Umbilical cord (tissue), 2 donors: ENCODE data around the gene ARFIP2. TPM values are rescaled to one million over a fixed set of nuclear protein-coding genes. Genes with fewer than 3 reads are reported as not detected.

ENCODE experiments used
- DNase-seq: peaks from one replicate; pipeline ENCODE4 v3.0.0-alpha.2; 2015; ENCODE audit warnings: low spot score
- total RNA-seq: library from RNA; depleted of rRNA; stranded (reverse); fragments of >200 nt; gene quantifications from one replicate; pipeline ENCODE4 v1.2.3, GENCODE V29; 2014; ENCODE audit warnings: low replicate concordance; ENCODE audit not compliant: insufficient read depth

The ARFIP2 gene
- total RNA-seq, 1 donor from 2014 or later: 33.2 TPM

DNA sequence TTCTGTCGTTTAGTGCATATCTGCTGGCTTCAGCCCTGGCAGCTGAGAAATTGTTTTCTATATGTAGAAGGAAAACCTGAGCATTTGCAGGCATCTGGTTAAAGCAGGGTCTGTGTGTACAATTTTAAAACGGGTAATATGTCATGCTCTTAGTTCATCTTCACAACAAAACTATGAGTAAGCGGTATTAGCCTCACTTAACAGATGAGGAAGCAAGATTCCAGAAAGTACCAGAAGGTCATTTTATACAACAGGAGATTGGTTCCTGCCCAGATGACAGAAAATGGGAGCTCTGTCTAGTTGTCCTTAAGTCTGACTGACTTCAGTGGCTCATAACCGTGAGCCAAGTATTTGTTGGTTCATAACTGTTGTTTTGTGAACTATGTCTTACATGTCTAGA, 1.3 kb upstream of the ARFIP2 start:
- DNase-seq: no peak

DNA sequence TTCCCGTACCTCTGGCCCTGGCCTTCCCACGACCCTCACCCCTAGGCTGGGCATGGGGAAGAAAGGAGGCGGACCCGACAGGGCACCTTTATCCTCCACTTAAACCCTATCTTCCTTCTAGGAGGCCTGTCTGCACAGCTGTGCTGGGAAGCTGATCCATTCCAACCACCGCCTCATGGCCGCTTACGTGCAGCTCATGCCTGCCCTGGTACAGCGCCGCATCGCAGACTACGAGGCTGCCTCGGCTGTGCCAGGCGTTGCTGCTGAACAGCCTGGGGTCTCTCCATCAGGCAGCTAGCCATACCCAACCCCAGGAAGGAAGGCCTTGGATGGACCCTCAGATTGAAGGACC, 769 bp upstream of the ARFIP2 start:
- DNase-seq: no peak

DNA sequence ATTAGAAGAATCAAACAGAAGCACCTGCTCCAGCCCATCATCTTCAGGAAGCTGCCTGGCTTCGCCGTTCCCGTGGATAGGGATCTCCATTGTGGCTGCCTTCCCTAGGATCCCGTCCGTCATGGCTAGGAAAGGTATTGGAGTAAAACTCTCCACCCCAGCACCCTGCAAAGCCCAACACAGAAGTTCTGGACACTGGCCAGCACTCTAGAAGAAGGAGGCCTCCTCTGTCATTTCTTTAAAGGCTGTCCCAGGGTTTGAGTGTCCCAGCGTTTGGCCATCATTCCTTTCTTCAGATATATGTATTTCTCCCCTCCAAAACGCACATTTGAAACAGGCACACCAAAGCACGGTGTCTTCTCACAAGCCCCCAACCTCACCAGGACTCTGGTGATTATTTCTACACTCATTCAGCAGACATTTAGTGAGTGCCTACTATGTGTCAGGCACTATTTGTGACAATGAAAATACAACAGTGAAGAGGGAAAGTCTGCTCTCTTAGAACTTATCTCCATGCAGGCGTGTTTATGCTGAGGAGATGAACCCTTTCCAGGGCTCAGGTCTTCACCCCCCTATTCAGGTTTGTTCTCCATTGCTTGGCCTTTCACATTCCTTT, 724 bp downstream of the ARFIP2 start:
- no peak for DNase-seq

DNA sequence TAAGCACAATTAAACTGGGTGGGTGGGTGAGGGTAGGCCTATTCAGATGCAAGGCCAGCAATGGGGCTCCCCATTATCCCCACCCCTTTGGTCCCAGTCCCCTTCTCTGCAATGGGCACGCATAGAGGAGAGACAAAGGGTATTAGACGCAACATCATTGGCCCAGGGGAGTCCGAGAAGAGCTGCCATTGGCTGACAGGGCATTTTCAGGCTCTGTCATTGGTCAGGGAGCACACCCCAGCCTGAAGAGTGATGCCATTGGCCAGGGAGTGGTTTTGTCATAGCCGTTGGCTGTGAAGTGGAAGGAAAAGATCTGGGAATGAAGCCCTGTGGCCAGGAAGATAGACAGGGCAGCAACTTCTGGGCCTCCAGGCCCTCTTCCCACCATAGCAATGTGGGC, 4.6 kb downstream of the ARFIP2 start:
- DNase-seq: no peak

DNA sequence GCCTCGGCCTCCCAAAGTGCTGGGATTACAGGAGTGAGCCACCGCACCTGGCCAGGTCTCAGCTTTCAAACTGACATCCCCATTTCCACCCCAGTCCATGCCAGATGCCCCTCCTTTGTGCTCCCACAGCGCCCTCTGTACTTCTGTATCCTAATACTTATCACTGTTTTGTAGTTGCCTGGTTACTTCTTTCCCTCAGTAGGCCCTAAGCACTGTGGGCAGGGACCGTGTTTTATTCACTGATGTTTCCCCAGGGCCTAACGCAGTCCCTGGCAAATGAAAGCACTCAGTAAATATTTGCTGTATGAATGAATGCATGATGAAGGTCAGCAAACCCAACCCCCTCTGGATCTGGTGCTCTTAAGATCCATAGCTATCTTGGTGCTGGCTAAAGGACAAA, 5.2 kb downstream of the ARFIP2 start:
- no peak for DNase-seq

DNA sequence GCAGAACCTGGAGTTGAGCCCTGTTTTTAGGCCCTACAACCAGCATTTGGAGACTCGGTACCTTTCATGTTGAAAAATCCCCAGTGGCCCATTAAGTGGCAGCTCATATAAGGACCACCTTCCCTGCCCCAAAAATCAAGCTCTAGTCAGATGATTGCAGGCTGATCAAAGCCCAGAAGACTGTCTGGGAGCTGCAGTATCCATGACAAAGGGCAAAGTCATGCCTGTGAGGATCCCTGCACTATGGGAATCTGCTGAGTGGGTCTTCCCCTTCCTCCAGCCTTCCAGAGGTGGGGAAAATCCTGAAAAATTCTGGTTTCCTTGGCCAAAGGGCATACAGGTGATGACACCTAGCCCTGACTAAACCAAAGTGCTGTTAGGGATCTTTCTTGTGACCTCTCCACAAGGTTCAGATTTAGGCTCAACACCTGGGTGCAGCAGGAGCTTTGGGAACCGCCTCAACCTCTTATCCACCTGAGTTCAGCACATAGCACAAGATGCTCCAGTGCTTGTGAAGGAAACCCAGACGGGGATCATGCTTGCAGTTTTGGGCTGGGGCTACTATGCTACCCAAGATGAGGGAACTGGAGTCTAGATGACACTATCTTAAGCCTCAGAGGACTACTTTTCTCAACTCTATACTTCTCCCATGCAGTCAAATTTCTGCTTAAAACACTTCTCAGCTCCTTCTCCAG, 6.2 kb downstream of the ARFIP2 start:
- DNase-seq: peak; percentile 12

DNA sequence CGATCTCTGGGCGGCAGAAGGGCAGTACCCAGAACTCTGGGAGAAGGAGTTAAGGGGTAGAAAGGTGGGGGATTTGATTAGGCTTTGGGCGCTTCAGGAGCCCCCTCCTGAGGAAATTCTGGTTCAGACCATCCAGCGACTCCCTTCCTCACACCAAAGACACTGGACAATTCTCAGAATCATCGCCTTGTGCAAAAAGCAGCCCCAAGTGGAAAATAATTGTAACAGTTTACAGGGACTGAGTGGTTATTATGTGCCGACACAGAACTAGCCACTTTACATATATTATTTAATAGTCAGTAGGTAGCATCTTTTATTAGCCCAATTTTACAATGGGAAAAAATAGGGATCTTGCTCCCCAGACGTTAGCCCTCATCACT, 6.7 kb downstream of the ARFIP2 start:
- no peak for DNase-seq

DNA sequence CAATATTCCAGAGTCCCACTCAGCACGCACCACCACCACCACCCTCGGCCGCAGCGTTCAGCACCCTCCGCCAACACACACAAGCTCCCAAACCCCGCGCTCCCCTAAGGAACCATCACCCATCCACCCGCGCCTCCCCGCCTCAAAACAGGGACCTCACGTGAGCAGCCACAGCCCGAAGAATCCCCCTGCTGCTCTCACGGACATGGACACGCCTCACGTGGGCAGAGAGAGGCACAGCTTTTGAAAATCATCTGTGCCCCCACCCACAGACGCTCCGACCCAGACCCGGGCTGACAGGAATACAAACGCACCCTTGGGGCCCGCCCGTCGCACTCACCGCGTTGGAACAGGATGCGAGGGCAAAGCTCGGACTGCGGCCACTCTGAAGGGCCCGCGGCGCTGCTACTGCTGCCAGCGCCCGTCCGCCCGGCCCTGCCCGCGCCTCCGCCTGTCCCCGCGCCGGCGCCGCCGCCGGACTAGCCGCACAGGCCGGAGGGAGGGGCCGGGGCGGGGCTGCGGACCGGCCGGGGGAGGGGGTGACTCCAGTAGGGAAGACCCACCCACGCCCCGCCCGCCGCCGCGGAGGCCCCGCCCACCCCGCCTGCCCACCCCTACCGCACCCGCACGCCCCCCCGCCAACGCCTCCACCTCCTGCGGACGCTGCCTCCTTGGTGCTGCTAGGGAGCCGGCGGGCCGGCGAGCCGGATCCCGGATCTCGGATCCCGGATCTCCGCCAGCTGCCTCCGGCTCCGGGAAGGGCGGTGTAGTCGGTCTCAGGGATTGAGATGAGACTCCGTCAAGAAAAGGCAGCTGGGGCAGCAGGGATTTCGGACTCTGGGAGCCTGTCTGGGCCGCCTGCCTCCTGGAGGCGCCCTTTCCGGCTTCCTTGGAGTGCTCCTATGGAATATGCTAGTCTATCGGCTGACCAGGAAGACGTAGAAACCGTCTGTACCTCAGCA, 7.4 kb downstream of the ARFIP2 start, which contains the start of gene TRIM3:
TRIM3 (minus strand) TSS at position 491 of the 962 bp plus-strand sequence. CDS start 8,246 bp downstream, outside the sequence.
- peak; percentile 94 for DNase-seq

DNA sequence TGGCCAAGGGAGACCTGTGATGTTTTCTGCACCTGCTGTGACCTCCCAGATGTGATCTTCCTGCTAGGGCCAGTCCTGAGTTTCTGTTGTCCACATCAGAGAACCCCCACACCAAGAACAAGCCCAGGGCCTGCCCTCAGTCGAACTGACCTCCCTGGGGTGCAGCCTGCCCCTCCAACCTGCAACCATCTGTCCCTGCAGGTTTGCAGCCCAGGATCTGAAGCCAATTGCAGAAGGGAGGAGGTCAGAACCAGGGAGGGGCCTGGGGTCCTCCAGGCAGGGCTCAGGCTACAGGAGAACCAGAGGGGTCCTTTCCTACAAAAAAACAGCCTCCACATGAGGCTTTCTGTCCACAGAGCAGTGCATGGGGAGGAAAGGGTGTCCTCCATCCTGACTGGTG, 8.2 kb downstream of the ARFIP2 start:
- no peak for DNase-seq

DNA sequence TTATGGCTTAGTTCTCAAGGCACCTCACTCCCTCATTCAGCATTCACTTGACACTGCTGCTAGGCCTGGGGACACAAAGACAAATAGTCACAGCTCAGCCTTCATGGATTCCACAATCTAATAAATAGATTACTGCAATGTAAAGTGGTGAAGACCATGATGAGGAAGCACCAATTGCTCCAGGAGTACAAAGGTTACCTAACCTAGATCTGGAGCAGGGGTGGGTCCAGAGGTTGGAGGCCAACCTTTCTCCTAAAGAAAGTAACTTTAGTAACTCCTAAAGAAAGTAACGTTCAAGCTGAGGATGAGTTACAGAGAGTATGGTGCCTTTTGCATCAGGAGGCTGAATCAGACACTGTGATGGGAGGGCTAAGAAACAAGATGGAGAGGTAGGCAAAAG, 11.5 kb downstream of the ARFIP2 start:
- no peak for DNase-seq

DNA sequence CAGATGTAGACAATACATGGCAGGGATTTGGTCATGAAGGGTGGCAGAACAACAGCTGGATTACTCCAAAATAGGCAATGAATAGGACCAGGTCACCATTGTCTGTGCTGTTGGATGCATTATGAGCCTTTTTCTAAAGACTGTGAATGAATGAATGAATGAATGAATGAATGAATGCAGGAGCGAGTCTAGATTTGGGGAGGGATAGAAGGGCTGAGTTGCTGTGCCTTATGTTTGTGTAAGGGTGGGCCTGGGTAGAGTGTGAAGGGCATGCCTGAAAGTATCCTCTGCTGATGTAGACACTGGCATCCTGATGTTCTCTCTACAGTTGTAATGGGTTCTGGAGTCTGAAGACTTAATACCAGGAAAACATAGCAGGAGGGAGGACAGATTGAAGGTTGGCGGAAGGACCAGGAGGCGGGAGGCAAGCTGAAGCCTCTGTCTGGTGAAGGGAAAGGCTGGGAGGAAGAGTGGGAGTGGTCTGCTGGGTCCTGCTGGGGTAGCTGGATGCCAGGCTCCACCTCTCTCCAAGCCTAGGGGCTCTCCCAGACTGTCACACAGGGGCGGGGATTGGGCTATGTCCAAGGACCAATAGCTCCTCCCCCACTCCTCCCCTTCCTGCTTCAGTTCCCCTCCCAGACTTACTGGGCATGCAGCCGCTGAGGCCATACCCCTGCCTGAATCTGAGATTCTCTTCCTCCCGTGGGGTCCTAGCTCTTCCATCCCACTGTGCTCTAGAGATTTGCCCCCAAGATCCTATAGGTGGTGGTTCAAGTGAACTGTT, 12.2 kb downstream of the ARFIP2 start:
- peak; percentile 96 for DNase-seq

DNA sequence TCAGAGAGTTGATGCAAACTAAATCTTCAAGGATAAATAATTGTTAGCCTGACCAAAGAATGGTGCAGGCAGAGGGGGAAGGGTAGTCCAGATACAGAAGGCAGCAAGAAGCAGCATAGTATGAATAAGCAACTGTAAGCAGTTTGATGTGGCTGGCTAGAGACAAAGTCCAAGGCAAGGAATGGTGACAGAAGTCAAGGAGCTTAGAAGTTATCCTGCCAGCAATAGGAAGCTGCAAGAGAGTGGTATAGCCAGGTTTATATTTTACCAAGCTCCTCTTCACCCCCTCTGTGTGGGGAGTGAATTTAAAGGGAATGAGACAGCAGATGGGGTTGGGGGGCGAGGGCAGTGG, 22.1 kb downstream of the ARFIP2 start:
- DNase-seq: no peak

DNA sequence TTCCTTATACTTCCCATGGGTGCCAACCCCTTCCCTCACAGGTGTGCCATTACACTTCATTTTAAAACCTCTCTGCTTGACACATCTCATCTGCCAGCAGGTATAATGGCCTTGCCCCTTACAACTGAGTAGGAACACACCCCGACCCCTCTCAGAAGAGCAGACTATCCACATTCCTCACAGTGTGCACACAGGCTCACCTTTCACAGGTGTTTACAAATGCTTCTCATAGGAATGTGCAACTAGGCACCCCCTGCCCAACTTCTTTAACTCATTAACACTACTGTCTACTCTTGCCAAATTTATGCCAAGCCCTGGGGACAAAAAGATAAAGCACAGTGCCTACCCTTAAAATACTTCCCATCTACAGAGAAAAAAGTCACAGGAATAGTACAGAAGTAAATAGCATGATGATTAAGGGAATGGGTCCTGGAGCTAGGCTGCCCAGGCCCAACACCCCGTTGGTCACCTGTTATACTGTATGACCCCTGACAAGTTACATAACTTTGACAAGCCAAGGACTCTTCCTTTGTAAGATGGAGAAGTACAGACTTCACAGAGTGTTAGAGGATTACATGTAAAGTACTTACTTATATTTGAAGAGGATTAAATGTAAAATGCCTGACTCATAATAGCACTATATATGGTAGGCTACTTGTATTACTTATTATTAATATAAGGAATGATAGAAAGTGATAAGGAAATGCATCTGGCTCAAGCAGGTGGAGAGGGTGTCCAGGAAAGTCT, 22.6 kb downstream of the ARFIP2 start:
- DNase-seq: no peak

DNA sequence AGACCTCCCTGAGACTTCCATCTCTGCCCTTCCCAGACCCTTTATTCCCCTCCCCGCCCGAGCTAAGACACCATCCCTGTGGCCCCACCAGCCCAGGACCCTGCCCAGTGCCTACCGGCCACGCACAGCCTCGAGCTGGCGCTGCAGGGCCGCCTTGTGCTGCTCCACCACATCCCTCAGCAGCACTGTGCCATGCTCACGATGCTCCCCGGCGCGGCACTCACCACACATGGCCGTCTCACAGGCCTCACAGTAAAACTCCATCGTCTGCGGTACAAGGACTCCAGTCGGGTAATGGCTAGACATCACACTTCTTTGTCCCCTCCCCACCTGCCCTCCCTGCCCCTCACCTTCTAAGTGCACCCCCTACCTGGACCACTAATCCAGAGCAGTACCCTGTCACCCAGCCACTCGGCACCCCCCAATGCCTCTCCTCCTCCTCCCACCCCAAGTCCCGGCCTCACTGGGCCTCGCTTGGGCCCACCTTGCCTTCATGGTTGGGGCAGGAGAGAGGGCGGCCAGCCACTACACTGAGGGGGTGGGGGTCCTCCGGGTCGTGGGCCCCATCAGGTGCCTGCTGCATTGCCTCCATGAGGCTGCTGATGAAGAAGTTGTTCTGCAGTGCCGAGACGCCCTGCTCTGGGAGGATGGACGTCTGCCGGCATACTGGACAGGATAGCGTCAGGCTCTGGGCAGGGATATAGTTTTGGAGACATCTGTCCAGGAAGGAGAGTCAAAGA, 23.4 kb downstream of the ARFIP2 start:
- no peak for DNase-seq

DNA sequence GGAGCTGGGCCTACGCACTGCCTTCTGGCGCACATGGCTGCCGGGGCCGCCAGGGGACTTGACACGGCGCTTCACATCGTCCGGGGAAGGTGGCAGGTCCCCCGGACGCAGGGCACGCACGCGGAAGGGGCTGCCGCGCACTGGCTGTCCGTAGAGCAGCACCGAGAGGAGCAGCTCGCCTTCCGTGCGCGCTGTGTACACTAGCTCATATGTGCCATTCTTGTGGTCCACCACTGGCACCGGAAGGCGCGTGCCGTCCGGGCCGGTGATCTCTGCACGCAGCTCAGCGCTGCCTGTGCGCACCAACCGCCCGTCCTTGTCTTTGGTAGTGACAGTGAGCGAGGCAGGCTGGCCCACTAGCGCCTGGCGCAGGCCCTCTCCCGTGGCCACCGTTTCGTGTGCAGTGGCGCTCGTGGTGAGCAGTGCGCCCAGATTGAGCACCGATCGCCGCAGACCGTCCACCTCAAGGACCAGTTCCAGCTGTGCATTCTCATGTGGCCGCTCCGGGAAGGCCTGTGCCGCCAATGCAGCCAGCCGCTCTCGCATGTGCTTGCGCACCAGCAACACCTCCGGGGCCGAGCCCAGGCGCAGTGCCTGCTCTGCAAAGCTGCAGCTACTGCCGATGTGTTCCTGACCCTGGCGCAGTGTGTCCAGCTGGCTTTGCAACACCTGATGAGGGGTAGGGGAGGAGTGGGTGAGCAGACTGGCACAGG, 24.6 kb downstream of the ARFIP2 start:
- DNase-seq: no peak

DNA sequence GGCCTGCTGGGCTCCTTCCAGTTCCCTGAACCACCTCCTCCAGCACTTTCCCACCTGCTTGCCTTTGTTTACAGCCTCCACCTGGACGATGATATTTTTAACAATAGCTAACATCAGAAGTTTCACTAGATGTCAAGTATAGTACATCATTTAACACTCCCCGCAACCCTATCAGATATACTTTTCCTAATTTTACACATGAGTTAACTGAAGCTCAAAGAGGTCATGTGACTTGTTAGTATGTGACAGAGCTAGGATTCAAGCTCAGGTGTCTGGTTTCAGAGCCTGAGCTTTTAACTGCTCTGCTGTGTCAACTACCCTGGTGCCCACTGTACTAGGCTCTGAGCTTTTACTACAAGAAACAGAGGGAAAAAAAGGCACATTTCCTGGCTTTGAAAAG, 26.1 kb downstream of the ARFIP2 start:
- DNase-seq: no peak

DNA sequence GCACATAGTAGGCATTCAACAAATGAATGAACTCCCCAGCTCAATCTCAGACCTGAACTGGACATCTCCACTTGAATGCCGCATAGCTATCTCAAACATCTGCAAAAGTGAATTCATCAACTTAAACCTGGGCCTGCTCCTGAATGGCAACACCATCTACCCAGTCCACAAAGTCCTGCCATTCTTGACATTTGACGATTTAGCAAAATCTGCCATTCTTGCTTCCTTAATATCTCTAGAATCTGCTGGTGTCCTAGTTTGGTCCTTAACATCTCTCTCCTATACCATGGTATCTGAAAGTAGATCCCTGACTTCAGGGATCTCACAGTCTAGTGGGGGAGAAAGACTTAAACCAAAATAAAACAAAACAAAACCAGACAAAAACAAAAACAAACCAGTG, 28.0 kb downstream of the ARFIP2 start:
- DNase-seq: no peak

DNA sequence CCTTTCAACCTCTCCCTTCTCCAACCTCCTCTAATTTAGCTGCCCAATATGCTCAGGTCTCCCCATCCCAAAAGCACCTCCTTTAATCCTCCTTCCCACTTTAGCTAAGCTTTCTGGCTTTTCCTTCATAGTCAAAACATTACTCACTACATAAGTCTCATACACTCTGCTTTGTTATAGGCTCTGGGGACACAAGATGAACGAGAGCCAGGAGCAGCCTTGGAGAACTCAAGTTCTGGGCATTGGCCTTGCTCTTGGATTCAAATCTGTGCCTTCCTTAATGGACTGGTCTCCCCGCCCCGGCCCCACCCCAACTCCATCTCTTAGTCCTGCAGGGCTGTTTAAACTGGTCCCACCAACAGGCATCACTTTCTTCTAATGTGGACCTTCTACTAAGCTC, 28.9 kb downstream of the ARFIP2 start:
- no peak for DNase-seq

DNA sequence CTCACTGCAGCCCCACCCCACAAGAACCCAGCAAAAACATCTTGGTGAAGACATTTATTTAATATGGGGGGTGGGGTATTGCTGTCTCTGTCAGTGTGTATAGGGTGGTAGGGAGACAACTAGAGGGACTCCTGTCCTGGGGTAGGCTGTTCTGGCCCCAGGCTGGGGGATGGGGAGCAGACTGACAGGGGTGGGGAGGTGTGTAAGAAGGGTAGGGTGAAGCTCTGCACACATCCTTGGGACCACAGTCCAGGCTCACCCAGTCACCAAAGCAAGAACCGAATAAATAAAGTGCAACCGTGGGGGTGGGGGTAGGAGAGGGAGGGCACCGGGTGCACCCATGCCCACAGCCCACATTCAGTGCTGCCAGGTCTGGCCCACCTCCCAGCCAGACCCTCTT, 32.6 kb downstream of the ARFIP2 start:
- DNase-seq: no peak
